OCI-LY1 (cell line): ENCODE data around the gene HOTAIR.

ENCODE experiments used
- EZH2 ChIP-seq: fragments of 200-600 bp; sonication (generic), shearing (Covaris generic); IDR thresholded peaks from 2 replicates; pipeline ENCODE4 v1.8.0; 2017; ENCODE audit warnings: borderline replicate concordance, mixed run types, mild to moderate bottlenecking, antibody characterized with exemption, low read length, moderate library complexity, mixed read lengths
- TF ChIP-seq, protein P1 (sequence below): fragments of 200-600 bp; sonication (generic), shearing (Covaris generic); IDR thresholded peaks from 2 replicates; pipeline ENCODE4 v1.5.1; 2017; ENCODE audit warnings: mild to moderate bottlenecking, antibody characterized with exemption, low read length, moderate library complexity, mixed read lengths

DNA sequence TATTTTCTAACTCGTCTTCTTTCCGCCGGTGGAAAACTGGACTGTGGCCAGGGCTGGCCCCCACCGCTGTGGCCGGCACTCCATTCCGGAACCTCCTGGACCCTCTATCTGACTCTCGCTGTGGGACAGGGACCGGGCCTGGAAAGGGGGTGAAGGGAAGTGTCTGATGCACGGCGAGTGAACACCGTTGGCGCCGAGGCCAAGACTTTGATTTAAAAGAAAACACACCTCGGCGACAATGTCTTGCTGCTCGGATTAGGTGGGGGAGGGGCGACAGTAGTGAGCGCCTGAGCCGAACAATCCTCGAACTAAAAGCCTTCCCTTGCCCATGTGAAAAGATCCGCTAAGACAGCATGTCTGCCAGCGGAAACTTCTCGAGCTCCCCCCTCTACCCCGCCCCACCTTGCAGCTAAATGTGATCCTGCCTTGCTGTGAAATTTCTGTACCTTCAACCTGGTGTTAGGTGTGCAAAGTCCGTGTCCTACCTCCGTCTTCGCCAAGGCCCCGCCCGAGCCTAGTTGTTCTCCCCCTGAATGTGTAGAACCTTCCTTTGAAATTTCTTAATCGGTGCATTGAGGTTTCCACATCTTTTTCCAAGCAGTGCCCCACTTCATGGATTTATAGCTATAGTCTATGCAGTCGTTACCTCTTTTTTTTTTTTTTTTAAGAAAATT is 862 bp upstream of the HOTAIR start:
- TF ChIP-seq, protein P1, sequence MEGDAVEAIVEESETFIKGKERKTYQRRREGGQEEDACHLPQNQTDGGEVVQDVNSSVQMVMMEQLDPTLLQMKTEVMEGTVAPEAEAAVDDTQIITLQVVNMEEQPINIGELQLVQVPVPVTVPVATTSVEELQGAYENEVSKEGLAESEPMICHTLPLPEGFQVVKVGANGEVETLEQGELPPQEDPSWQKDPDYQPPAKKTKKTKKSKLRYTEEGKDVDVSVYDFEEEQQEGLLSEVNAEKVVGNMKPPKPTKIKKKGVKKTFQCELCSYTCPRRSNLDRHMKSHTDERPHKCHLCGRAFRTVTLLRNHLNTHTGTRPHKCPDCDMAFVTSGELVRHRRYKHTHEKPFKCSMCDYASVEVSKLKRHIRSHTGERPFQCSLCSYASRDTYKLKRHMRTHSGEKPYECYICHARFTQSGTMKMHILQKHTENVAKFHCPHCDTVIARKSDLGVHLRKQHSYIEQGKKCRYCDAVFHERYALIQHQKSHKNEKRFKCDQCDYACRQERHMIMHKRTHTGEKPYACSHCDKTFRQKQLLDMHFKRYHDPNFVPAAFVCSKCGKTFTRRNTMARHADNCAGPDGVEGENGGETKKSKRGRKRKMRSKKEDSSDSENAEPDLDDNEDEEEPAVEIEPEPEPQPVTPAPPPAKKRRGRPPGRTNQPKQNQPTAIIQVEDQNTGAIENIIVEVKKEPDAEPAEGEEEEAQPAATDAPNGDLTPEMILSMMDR = no peak
- no peak for TF ChIP-seq EZH2
